GM10248 (cell line): ENCODE measurements around the gene SNX5.

Source experiments
- CTCF ChIA-PET: fragments of 300-600 bp; sonication (Branson Sonifier 250); formaldehyde crosslinking; extraction: SDS; loops from one replicate; lab custom pipeline; 2021; ENCODE audit warnings: antibody characterized with exemption; lab: Yijun Ruan, JAX
- POLR2A ChIA-PET: fragments of 350-650 bp; sonication (Branson Sonifier 250); formaldehyde crosslinking; extraction: SDS; loops from one replicate; lab custom pipeline; 2020; ENCODE audit warnings: antibody characterized with exemption; lab: Yijun Ruan, JAX
- DNase-seq: peaks from one replicate; pipeline ENCODE4 v3.0.0; 2012; ENCODE audit errors: extremely low spot score
- CTCF ChIP-seq: IDR thresholded peaks from 2 replicates; pipeline ENCODE4 v1.5.1; 2012; ENCODE audit warnings: mild to moderate bottlenecking, low read depth; ENCODE audit errors: extremely low read depth, missing control alignments, control extremely low read depth

Gene SNX5

DNA sequence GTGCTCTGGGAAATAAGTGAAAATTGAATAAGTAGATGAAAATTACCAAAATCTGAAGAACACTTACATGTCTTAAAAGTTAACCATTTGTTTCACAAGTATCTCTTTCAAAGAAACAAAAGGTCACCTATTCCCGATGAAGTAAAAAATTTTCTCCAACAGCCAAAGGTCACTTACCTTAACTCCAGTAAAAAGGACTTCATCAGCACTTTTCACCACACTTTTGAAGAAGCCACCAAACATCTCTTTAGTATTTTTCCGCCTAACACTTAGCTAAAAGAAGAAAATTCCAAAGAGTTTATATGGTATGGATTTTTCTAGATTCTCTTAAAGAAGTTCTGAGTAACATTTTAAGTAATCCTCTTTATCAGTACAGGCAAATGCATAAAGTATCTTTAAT lies 17.3 kb downstream of the SNX5 start:
- ChIA-PET CTCF (interaction anchor here (2.8 kb wide), 1 partner anchor 12 kb away, joined by 11 read pairs; no protein-coding TSS in a partner anchor), POLR2A (no interaction called here)
- DNase-seq: no peak
- TF ChIP-seq CTCF: no peak

DNA sequence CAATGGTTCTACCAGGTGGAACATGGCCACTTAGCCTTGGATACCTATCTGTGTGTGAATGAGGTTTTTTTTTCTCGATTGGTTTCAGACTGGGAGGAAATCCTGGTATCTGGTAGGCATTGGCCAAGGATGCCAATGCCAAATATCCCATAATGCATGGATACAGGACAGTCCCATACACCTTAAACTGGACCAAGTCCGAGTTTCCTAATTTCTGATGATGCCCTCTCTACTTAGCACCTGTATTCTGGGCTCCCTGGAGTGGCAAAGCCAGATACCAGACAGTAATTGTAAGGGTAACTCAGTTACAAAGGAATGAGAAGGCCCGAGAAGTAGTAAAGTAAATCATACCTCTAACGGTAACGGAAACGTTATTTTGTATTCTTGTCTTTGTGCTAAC lies 17.9 kb downstream of the SNX5 start:
- ChIA-PET POLR2A (no interaction called here), CTCF (no interaction called here)
- TF ChIP-seq CTCF: no peak

GRCh38 chr20:17949899-17950298 lies 18.7 kb downstream of the SNX5 start:
- ChIA-PET CTCF (interaction anchor here (2.1 kb wide), 1 partner anchor 11 kb away, joined by 17 read pairs; no protein-coding TSS in a partner anchor), POLR2A (interaction anchor here (0.9 kb wide), 1 partner anchor 9 kb away, joined by 6 read pairs; no protein-coding TSS in a partner anchor)
- no peak for DNase-seq
- TF ChIP-seq CTCF: no peak

More for the DNA sequence above, 17.9 kb downstream of the SNX5 start:
- no peak for DNase-seq

- DNase-seq: no peak
- no peak for TF ChIP-seq CTCF
- ChIA-PET POLR2A (interaction anchor here (1.1 kb wide), 1 partner anchor 266 kb away, joined by 3 read pairs; the partner anchor contains the start of gene RRBP1), CTCF (interaction anchor here (1.0 to 4.5 kb wide), 4 partner anchors 9 to 19 kb away, joined by 3 to 28 read pairs (median 10); no protein-coding TSS in a partner anchor)
Measured at GRCh38 chr20:17948442-17948841, 20.2 kb downstream of the SNX5 start.

DNA sequence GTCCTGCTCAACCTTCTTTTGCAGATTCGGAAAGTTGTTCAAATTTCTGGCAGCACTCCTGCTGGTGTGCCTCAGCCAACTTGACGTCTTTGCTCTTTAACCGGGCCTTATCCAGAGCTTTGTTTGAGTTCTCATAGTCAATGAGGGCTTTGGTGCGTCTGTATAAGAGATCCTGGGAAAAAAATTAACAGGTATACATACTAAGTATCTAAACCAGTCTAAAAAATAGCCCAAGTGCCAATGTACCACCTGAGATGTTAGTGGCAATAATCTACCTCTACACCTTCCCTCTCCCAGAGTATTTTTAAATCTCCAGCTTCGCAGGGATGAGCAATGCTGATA lies 21.1 kb downstream of the SNX5 start:
- no peak for DNase-seq
- CTCF ChIA-PET: interaction anchor here (0.8 to 4.5 kb wide), 7 partner anchors 8 to 265 kb away, joined by 3 to 28 read pairs (median 5); partner anchors contain the start of gene RRBP1
- TF ChIP-seq CTCF: no peak
- POLR2A ChIA-PET: no interaction called here

GRCh38 chr20:17946572-17947473 lies 21.8 kb downstream of the SNX5 start:
- ChIA-PET CTCF (interaction anchor here (0.6 to 4.5 kb wide), 6 partner anchors 10 to 265 kb away, joined by 3 to 28 read pairs (median 4); partner anchors contain the start of gene RRBP1), POLR2A (no interaction called here)
- TF ChIP-seq CTCF: no peak
- DNase-seq: no peak
